ENCODE results near the gene SCGB3A2.

DNA sequence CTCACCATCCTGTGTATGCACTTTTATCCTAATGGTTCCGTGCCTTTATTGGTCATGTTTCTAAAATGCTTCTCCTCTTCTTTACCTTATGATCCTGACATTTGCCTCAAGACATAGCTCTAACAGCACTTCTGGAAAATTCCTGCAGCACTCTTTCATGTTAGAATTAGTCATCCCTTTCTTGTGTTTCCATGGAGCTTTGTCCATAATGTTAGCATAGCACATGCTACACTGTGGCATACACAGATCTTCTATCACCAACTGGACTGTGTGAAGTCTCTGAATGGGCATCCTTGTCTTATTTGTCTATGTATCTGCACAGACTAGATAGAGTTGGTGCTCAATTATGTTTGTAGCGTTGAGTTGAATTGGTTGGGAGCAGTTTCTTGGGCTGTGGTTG is 2.0 kb downstream of the SCGB3A2 start:
- TF ChIP-seq EZH2 (IDR thresholded peaks at IDR 0.05; ENCODE audit: borderline replicate concordance, low read length) (no peak), CTCF (IDR thresholded peaks at IDR 0.05; ENCODE audit: low read length) (no peak)
